Activated CD8-positive, alpha-beta T cell treated with anti-CD3 and anti-CD28 coated beads for 36 hours (primary cell): ENCODE measurements around the gene P2RX1. TPM values are rescaled to one million over a fixed set of nuclear protein-coding genes. Genes with fewer than 3 reads are reported as not detected.
"Not testable (repeated sequence)": the region's sequence is repeated elsewhere in the genome, so short reads cannot be mapped to it uniquely, and the experiment has no call there.

Experiments
- ATAC-seq: fragments of 200-7000 bp; cut with Tn5 transposase; one replicate; pipeline ENCODE4 v1.10.0; 2021; ENCODE audit warnings: mild to moderate bottlenecking, moderate library complexity
- CTCF ChIA-PET: fragments of 350-600 bp; sonication (Branson Sonifier 250); formaldehyde crosslinking; loops from one replicate; lab custom pipeline; 2021; ENCODE audit warnings: antibody characterized with exemption; lab: Charles Lee
- POLR2A ChIA-PET: fragments of 350-600 bp; sonication (Branson Sonifier 250); formaldehyde crosslinking; loops from one replicate; lab custom pipeline; 2021; ENCODE audit warnings: antibody characterized with exemption; lab: Charles Lee
- DNase-seq: peaks from one replicate; pipeline ENCODE4 v3.0.0-alpha.2; 2020
- H3K27ac Mint-ChIP-seq: one replicate; pipeline ENCODE4 v1.8.0; 2021; ENCODE audit warnings: mild to moderate bottlenecking, mixed read lengths
- H3K27me3 Mint-ChIP-seq: one replicate; pipeline ENCODE4 v1.8.0; 2021; ENCODE audit warnings: mixed read lengths
- H3K36me3 Mint-ChIP-seq: one replicate; pipeline ENCODE4 v1.8.0; 2021; ENCODE audit warnings: low read depth, mixed read lengths
- H3K4me1 Mint-ChIP-seq: one replicate; pipeline ENCODE4 v1.8.0; 2021; ENCODE audit warnings: low read depth, mixed read lengths
- H3K4me3 Mint-ChIP-seq: one replicate; pipeline ENCODE4 v1.8.0; 2021; ENCODE audit warnings: mild to moderate bottlenecking, moderate library complexity, mixed read lengths
- H3K9me3 Mint-ChIP-seq: one replicate; pipeline ENCODE4 v1.8.0; 2021; ENCODE audit warnings: mixed read lengths
- intact Hi-C: fragments of 100-400 bp; cut with micrococcal nuclease; formaldehyde crosslinking; loops from one replicate; pipeline ENCODE4 v1.10.0; 2022
- total RNA-seq, 2 experiments: library from RNA; stranded (reverse); gene quantifications; one replicate each; pipeline ENCODE4 v1.2.3, GENCODE V29; 2021
- TF ChIP-seq, protein P1 (sequence below): fragments of 200-600 bp; IDR thresholded peaks from one replicate; pipeline ENCODE4 v1.8.0; 2022; ENCODE audit warnings: antibody characterized with exemption, mild to moderate bottlenecking

P2RX1 gene
- total RNA-seq, 2 experiments from 2014 or later: 0.43 to 1.7 TPM

- TF ChIP-seq, protein P1, sequence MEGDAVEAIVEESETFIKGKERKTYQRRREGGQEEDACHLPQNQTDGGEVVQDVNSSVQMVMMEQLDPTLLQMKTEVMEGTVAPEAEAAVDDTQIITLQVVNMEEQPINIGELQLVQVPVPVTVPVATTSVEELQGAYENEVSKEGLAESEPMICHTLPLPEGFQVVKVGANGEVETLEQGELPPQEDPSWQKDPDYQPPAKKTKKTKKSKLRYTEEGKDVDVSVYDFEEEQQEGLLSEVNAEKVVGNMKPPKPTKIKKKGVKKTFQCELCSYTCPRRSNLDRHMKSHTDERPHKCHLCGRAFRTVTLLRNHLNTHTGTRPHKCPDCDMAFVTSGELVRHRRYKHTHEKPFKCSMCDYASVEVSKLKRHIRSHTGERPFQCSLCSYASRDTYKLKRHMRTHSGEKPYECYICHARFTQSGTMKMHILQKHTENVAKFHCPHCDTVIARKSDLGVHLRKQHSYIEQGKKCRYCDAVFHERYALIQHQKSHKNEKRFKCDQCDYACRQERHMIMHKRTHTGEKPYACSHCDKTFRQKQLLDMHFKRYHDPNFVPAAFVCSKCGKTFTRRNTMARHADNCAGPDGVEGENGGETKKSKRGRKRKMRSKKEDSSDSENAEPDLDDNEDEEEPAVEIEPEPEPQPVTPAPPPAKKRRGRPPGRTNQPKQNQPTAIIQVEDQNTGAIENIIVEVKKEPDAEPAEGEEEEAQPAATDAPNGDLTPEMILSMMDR: no peak
- no peak for DNase-seq
- ChIA-PET POLR2A (no interaction called here), CTCF (interaction anchor here (0.8 to 1.5 kb wide), 4 partner anchors 9 to 55 kb away, joined by 3 to 5 read pairs (median 4); no protein-coding TSS in a partner anchor)
- peaks cover 1% of the 10 kb centered on the region for H3K4me1 Mint-ChIP-seq
- H3K27ac Mint-ChIP-seq: peak overlapping the region; percentile 30
- H3K4me3 Mint-ChIP-seq: no peak overlapping the region
- no peaks in the 10 kb centered on the region for H3K9me3 Mint-ChIP-seq
- intact Hi-C loops: no loop called here
- H3K36me3 Mint-ChIP-seq: peaks cover 20% of the 10 kb centered on the region
- ATAC-seq: no peak
- H3K27me3 Mint-ChIP-seq: no peaks in the 10 kb centered on the region
Observed at GRCh38 chr17:3949418-3949817, 33.2 kb upstream of the P2RX1 start.

DNA sequence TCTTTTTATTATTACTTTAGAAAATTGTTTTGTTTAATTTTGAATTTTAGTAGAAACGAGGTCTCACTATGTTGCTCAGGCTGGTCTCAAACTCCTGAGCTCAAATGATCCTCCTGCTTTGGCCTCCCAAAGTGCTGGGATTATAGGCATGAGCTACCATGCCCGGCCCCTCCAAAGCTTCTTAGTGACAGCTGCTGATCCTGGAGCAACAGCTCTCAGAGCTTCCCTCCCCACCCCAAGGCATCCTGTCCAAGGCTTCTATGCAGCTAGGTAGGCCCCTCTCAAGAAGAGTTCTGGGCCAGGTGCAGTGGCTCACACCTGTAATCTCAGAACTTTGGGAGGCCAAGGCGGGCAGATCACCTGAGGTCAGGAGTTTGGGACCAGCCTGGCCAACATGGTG, 32.3 kb upstream of the P2RX1 start:
- H3K27ac Mint-ChIP-seq, intact Hi-C loops, H3K4me1 Mint-ChIP-seq, DNase-seq, H3K9me3 Mint-ChIP-seq, H3K27me3 Mint-ChIP-seq, H3K4me3 Mint-ChIP-seq, ATAC-seq: not testable (repeated sequence)
- CTCF ChIA-PET: interaction anchor here (1.0 to 1.3 kb wide), 2 partner anchors 35 to 56 kb away, joined by 3 to 6 read pairs; no protein-coding TSS in a partner anchor
- POLR2A ChIA-PET: interaction anchor here (0.7 kb wide), 1 partner anchor 37 kb away, joined by 3 read pairs; no protein-coding TSS in a partner anchor
- peaks cover 26% of the 10 kb centered on the region for H3K36me3 Mint-ChIP-seq

GRCh38 chr17:3947318-3947810, 31.1 kb upstream of the P2RX1 start:
- TF ChIP-seq, protein P1: no peak
- CTCF ChIA-PET: interaction anchor here (1.0 kb wide), 1 partner anchor 34 kb away, joined by 6 read pairs; no protein-coding TSS in a partner anchor
- Mint-ChIP-seq H3K9me3 (no peaks in the 10 kb centered on the region), H3K27ac (no peak overlapping the region), H3K27me3 (no peaks in the 10 kb centered on the region), H3K36me3 (peaks cover 32% of the 10 kb centered on the region), H3K4me1 (no peaks in the 10 kb centered on the region), H3K4me3 (no peak overlapping the region)
- ATAC-seq: no peak
- DNase-seq: no peak
- intact Hi-C loops: no loop called here
- POLR2A ChIA-PET: no interaction called here

- Mint-ChIP-seq H3K4me1 (no peaks in the 10 kb centered on the region), H3K27me3 (no peaks in the 10 kb centered on the region), H3K9me3 (no peaks in the 10 kb centered on the region), H3K36me3 (peaks cover 29% of the 10 kb centered on the region), H3K4me3 (no peak overlapping the region), H3K27ac (no peak overlapping the region)
- no peak for ATAC-seq
- intact Hi-C loops: no loop called here
- ChIA-PET POLR2A (interaction anchor here (1.1 kb wide), 1 partner anchor 11 kb away, joined by 3 read pairs; no protein-coding TSS in a partner anchor), CTCF (interaction anchor here (1.1 to 1.7 kb wide), 2 partner anchors 31 to 34 kb away, joined by 3 to 6 read pairs; partner anchors contain the start of gene P2RX1)
- no peak for DNase-seq
- TF ChIP-seq, protein P1: no peak
Observed at GRCh38 chr17:3946711-3947235, 30.5 kb upstream of the P2RX1 start.

- DNase-seq: peak; percentile 28
- Mint-ChIP-seq H3K27ac (no peak overlapping the region), H3K4me1 (no peaks in the 10 kb centered on the region), H3K4me3 (no peak overlapping the region), H3K36me3 (peaks cover 37% of the 10 kb centered on the region), H3K9me3 (no peaks in the 10 kb centered on the region), H3K27me3 (no peaks in the 10 kb centered on the region)
- TF ChIP-seq, protein P1: no peak
- CTCF ChIA-PET: interaction anchor here (1.0 to 1.7 kb wide), 2 partner anchors 21 to 32 kb away, joined by 4 to 6 read pairs; no protein-coding TSS in a partner anchor
- ATAC-seq: peak; percentile 93
- POLR2A ChIA-PET: interaction anchor here (1.0 kb wide), 1 partner anchor 10 kb away, joined by 3 read pairs; no protein-coding TSS in a partner anchor
- intact Hi-C loops: no loop called here
Observed at GRCh38 chr17:3944485-3945388, 28.5 kb upstream of the P2RX1 start.
